SU-DHL-6 (cell line): ENCODE data around the gene ITGAE.

ENCODE experiments used
- EZH2phosphoT487 ChIP-seq: fragments of 200-600 bp; sonication (generic), shearing (Covaris generic); conservative IDR thresholded peaks from 2 replicates; pipeline ENCODE4 v1.6.1; 2018; ENCODE audit warnings: mild to moderate bottlenecking, antibody characterized with exemption, low read length, moderate library complexity, mixed read lengths
- TF ChIP-seq, protein P1 (sequence below): fragments of 200-600 bp; sonication (generic); IDR thresholded peaks from one replicate; pipeline ENCODE4 v1.5.1; 2017; ENCODE audit warnings: antibody characterized with exemption, mild to moderate bottlenecking, low read length, moderate library complexity; ENCODE audit not compliant: insufficient read depth, poor library complexity, severe bottlenecking

DNA sequence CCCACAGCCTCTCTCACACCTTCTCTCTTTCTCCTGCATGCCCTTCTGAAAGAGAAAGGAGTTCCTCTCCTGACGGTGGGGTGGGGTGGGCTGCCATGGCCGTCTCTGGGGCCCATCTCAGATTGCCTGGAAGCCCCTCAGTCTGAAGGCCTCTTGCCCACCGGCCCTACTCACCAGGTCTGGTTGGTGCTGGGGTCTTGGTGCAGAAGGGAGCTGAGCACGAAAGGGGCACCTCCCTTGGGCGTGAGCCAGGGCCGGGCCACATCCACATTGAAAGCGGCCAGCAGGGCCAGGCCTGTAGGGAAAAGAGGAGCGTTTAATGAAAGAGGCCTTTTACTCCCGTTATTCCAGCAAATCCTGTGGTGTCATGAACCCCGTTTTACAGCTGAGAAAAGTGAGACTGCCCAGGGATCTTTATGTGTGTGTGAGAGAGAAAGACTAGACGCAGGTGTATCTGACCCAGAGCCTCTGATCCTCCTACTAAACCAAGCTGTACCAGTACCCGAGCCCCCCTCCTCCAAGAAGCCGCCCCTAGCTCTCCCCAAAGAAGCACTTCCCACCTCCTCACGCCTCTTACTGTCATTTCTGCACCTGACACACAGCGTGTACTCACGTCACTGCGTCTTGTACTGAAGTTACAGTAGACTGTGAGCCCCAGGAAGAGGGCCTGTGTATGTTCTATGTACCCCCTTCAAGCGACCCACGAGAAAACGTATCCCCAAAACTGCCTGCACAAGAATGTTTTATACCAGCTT, 23.4 kb downstream of the ITGAE start:
- TF ChIP-seq, protein P1, sequence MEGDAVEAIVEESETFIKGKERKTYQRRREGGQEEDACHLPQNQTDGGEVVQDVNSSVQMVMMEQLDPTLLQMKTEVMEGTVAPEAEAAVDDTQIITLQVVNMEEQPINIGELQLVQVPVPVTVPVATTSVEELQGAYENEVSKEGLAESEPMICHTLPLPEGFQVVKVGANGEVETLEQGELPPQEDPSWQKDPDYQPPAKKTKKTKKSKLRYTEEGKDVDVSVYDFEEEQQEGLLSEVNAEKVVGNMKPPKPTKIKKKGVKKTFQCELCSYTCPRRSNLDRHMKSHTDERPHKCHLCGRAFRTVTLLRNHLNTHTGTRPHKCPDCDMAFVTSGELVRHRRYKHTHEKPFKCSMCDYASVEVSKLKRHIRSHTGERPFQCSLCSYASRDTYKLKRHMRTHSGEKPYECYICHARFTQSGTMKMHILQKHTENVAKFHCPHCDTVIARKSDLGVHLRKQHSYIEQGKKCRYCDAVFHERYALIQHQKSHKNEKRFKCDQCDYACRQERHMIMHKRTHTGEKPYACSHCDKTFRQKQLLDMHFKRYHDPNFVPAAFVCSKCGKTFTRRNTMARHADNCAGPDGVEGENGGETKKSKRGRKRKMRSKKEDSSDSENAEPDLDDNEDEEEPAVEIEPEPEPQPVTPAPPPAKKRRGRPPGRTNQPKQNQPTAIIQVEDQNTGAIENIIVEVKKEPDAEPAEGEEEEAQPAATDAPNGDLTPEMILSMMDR = no peak
- no peak for TF ChIP-seq EZH2phosphoT487
